ENCODE results near the gene EHBP1L1.
A peak's percentile ranks its signal among the peaks of the same experiment; 100 is the strongest.

EHBP1L1 gene

GRCh38 chr11:65599216-65599954 lies 23.5 kb downstream of the EHBP1L1 start:
- DNase-seq, result no peak

- DNase-seq, result no peak
Observed at GRCh38 chr11:65599955-65600246, 24.0 kb downstream of the EHBP1L1 start.

- DNase-seq, result no peak
Observed at GRCh38 chr11:65604258-65604657, 28.4 kb downstream of the EHBP1L1 start.

- DNase-seq, result no peak
Observed at GRCh38 chr11:65606876-65607613, 31.2 kb downstream of the EHBP1L1 start.

- DNase-seq, result no peak
Observed at GRCh38 chr11:65607614-65608426, 32.0 kb downstream of the EHBP1L1 start.

- DNase-seq, result no peak
Observed at GRCh38 chr11:65609229-65609628, 33.4 kb downstream of the EHBP1L1 start.

- DNase-seq, result no peak
Observed at GRCh38 chr11:65609665-65610064, 33.8 kb downstream of the EHBP1L1 start.

GRCh38 chr11:65610404-65610803 lies 34.6 kb downstream of the EHBP1L1 start:
- DNase-seq, result no peak

GRCh38 chr11:65611028-65611757 lies 35.3 kb downstream of the EHBP1L1 start:
- DNase-seq, result no peak

- DNase-seq, result no peak
Observed at GRCh38 chr11:65611758-65612603, 36.1 kb downstream of the EHBP1L1 start.

GRCh38 chr11:65612691-65613090 lies 36.8 kb downstream of the EHBP1L1 start:
- no peak for DNase-seq

GRCh38 chr11:65613091-65613928 lies 37.5 kb downstream of the EHBP1L1 start:
- DNase-seq, result no peak

- DNase-seq, result peak; percentile 100
Observed at GRCh38 chr11:65615229-65615949, 39.5 kb downstream of the EHBP1L1 start, which contains the start of gene PCNX3. Gene PCNX3 (plus strand): TSS chr11:65615776. CDS start chr11:65616312, 536 bp downstream.

GRCh38 chr11:65615950-65616574 lies 40.2 kb downstream of the EHBP1L1 start:
- no peak for DNase-seq

- DNase-seq, result no peak
Observed at GRCh38 chr11:65616575-65617001, 40.7 kb downstream of the EHBP1L1 start.

GRCh38 chr11:65617136-65617850 lies 41.4 kb downstream of the EHBP1L1 start:
- DNase-seq, result no peak

GRCh38 chr11:65617990-65618751 lies 42.3 kb downstream of the EHBP1L1 start:
- DNase-seq, result no peak

GRCh38 chr11:65618763-65619162 lies 42.9 kb downstream of the EHBP1L1 start:
- DNase-seq, result no peak

Data from DMS79 (cell line).